RPMI8226 (cell line): Measurements from ENCODE around the gene PUSL1.
A peak's percentile ranks its signal among the peaks of the same experiment; 100 is the strongest.

Experiments used
- DNase-seq: peaks from one replicate; pipeline ENCODE4 v3.0.0-alpha.2; 2015

The PUSL1 gene

DNA sequence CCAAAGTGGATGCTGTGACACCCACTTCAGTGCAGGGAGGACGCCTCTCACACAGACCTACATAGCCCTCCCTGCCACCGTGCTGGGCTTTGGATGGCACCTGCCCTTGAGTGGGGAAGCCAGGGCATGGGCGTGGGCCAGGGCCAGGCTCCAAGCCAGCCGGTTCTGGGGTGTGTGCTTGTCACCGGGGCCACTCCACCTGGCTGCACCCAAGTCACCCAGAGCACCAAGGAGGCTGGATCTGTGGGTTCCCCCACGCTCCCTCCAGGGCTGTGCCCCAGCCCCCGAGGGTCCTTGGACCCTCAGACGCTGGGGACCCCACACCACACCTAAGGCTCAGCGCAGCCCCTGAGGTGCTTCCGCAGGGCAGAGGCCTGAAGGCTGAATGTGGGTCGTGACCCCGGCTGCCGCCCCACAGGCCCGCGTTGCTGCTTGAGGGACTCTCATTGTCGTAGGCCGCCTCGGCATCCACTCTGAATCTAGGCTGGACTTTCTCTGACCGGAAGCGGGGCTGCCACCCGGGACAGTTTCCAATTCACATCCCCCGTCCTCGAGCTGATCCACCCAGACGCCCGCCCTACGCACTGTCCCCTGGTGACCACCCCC is 48.5 kb downstream of the PUSL1 start:
- peak; percentile 48 for DNase-seq

DNA sequence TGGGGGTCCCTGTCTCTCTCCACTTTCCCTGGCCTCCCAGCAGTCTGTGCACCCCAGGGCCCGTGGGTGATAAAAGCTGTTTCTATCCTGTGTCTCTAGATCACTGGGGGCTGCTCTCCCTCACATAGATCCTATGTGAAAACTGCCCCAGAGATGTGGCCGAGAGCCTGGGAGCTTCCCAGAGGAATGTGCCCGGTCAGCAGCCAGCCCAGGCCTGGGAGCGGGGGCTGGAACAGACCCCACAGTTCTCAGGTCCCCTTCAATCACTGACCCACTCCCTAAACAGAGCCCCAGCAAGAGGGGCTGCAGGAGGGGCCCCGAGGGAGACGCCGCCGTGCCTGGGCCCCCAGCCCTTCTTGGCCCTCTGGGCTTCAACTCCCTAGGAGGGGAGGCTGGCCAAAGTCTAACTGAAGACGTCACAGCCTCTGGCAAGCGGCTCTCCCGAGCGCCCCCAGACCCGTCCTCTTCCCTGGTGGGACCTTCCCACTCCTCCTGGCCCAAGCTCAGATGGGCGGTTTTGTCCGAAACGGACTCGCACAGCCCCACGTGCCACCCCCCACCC is 49.6 kb downstream of the PUSL1 start:
- no peak for DNase-seq

DNA sequence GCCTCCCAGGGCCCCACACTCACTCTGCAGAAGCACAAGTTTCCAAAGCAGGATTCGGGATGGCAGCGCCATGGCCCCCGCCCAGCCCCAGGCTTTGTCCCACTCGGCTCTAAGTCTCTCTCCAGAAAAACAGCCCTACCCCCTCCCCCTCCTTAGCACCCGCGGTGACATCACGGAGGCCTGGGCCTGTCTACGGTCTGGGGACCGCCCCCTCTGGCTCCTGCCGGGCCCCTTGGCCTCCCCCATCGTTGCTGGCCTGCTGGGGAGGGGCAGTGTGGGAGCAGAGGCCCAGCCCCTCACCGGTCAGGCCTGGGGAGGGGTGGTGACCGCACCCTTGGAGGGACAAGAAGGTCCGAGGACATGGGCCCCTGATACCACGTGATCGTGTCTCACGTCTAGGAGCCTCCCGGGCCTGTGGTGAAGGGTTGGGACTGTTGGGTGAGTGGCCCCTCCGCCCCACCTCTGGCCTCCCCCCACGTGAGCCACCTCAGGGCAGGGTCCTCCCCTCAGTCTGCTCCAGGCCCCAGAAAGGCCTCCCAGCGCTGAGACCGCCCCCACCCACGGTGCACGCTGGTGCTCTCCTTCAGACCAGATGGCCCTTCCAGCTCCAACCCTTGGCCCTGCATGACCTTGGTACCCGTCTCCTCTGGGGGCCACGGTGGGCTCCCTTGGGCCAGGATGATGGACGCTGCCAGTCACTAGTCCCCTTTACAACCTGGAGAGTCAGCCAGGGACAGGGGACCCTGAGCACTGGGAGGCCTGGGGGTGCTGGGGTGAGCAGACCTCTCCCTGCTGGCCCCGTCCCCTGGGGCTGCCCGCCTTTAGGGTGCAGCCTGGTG is 50.3 kb downstream of the PUSL1 start, which contains the start of gene MXRA8:
Gene MXRA8 (minus strand): TSS at position 123 of the 839 bp plus-strand sequence. CDS start 51 bp downstream, at position 72.
- DNase-seq = no peak

DNA sequence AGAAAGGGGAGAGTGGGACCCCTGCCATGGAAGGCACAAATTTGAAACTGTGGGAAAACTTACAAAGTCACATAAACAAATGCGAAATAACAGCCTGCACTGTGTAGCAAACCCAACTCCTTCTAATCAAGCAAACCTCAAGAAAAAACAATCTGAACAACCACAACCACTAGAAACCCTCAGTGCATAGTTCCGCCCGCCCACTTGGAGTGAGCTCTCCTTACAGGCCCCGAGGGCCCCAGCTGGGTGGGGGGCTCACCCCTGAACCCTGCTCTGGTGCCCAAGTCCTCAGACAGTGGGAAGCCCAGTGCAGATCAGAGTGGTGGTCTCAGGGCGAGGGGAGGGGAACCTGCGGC is 50.9 kb downstream of the PUSL1 start:
- no peak for DNase-seq

DNA sequence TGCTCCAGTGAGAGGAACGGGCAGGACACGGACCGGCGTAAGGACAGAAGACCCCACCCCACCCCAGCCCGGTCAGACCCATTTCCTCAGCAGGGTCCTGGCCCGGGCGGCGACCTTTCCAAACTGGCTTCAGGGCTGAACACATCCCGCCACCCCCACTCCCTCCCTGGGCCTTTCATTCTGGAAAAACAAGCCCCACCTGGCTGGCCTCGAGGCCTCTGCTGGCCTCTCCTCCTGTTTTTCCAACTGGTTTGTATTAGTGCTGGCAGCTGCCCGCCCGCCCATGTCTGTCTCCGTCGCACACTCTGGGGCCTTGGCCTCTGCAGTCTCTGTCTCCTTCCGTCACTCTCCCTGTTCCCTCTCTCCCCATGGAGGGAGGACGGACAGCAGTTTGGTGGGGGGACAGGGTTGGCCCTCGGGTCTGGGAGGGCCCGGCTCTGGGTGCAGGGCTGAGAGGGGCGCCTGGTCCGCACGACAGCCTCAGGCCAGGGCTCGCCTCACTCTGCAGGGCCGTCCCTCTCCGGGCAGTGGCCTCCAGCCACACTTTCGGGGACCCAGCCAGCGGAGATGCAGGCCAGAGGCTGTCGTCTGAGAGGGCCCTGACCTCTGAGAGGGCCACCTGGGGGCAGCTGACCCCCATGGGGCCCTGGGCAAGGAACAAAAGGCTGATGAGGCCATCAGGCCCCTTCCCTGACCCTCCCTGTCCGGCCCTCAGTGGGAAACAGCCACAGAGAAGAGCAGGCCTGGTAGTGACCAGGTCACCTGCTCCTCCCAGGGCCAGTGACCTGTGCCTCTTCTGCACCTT is 51.5 kb downstream of the PUSL1 start:
- no peak for DNase-seq

DNA sequence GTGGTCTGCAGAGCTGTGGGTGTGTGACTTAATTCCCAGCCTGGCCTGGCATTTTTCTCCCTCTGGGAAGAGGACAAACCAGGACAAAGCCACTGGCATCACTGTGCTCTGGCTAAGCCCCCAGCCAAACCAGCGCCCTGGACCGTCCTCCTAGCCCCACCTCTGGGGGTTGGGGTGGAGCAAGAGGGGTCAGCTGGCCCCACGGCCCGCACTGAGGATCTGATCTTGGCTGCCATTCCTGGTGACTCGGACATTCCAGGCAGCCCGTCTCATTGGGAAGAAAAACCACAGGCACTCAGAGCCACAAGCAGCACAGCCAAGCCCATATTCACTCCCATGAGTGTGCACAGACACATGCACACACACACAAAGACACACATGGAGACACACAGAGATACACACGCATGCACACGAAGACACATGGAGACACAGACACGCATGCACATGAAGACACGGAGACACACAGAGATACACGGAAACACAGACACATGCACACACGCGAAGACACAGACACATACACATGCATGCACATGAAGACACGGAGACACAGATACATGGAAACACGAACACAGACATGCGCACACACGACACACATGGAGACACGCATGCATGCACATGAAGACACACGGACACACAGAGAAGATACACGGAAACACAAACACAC is 52.2 kb downstream of the PUSL1 start:
- DNase-seq = no peak
